SK-MEL-5 (cell line): Measurements from ENCODE around the gene TRIM15. TPM values are rescaled to one million over a fixed set of nuclear protein-coding genes. Genes with fewer than 3 reads are reported as not detected.
"Not testable (repeated sequence)": the region's sequence is repeated elsewhere in the genome, so short reads cannot be mapped to it uniquely, and the experiment has no call there.

Experiments
- DNase-seq: peaks from one replicate; pipeline ENCODE4 v3.0.0-alpha.2; 2016; ENCODE audit warnings: low read depth, low spot score
- in situ Hi-C: cut with HindIII; loops from 2 replicates; pipeline ENCODE4 v1.10.0; 2016; ENCODE audit warnings: low sequenced_read_pairs, high pct_unique_total_duplicates, low pct_unique_long_range_greater_than_20kb
- total RNA-seq: library from RNA; depleted of rRNA; stranded (reverse); fragments of >200 nt; shearing (Covaris generic); gene quantifications from 2 replicates; pipeline ENCODE4 v1.2.3, GENCODE V29; 2014

TRIM15 gene
- total RNA-seq, 1 experiment from 2014 or later, result not detected

DNA sequence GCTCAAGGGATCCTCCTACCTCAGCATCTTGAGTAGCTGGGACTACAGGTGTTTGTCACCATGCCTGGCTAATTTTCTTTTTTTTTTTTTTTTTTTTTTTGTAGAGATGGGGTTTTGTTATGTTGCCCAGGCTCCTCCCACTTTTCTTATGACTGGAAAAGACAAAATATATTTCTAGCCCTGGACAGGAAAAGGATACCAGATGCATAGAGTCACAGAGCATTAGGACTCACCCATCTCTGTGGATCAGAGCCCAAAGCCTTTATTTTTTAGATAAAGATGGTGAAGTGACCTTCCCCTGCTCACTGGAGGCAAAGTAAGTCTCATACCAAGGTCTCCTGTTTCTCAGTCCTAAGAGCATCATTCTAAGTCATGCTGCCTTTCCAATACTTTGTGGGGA is 5.8 kb upstream of the TRIM15 start:
- in situ Hi-C loops, result no loop called here
- DNase-seq, result no peak

GRCh38 chr6:30157999-30158398 is 5.3 kb upstream of the TRIM15 start:
- in situ Hi-C loops, result no loop called here
- no peak for DNase-seq

DNA sequence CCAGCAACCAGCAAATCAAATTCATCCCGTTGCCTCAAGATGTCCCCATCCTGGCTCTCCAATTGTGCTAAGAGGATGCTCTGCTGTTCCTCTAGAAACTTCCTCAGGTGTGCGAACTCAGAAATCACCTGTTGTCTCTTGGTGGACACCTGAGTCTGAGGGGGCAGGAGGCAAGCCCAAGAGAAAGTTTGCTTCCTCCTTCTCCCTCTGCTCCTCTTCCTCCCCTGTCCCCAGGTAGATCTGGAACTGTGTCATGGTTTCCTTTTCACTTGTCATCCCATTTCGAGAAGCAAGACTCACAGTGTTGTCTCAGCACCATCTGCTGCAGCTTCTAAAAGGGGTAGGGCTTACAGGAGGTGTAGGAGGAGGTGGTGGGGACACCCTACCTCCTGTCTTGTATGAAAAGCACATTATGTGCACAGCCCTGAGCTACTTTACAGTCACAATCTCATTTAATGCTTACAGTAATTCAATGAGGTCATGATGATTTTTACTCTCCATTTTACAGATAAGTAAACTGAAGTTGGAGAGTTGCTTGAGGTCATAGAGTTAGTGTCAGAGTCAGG is 4.8 kb upstream of the TRIM15 start:
- in situ Hi-C loops, result no loop called here
- DNase-seq, result no peak

GRCh38 chr6:30160008-30160784 is 3.1 kb upstream of the TRIM15 start:
- in situ Hi-C loops, result no loop called here

GRCh38 chr6:30160785-30161531 is 2.4 kb upstream of the TRIM15 start, which contains the start of gene TRIM10:
Gene TRIM10 (minus strand): TSS chr6:30161211. CDS start chr6:30160858, 353 bp downstream.
- in situ Hi-C loops, result no loop called here
- DNase-seq, result no peak

More at GRCh38 chr6:30160008-30160784, 3.1 kb upstream of the TRIM15 start:
- DNase-seq, result no peak

GRCh38 chr6:30162265-30163089 is 869 bp upstream of the TRIM15 start:
- in situ Hi-C loops, result no loop called here
- DNase-seq, result no peak

- DNase-seq, result no peak
- in situ Hi-C loops, result no loop called here
These were observed 740 bp downstream of the TRIM15 start for GRCh38 chr6:30163918-30164654.

DNA sequence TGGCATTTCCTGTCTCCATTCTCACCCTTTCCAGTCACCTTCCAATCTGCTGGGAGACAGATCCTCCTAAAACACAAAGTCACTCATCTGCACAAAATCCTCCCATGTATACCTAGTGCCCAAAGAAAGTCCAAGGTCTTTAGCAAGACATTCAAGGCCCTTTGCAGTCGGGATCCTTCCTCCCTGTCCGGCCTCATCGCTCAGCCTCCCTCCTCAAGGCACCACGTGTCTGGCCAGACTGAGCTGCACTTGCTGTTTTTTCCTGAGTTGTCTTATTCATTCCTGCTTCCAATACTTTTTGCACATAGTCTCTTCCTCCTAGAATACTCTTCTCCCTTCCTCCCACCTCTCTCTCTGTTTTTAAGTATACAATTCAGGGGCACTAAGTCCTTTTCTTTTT is 1.4 kb downstream of the TRIM15 start:
- DNase-seq, result no peak
- in situ Hi-C loops, result no loop called here

DNA sequence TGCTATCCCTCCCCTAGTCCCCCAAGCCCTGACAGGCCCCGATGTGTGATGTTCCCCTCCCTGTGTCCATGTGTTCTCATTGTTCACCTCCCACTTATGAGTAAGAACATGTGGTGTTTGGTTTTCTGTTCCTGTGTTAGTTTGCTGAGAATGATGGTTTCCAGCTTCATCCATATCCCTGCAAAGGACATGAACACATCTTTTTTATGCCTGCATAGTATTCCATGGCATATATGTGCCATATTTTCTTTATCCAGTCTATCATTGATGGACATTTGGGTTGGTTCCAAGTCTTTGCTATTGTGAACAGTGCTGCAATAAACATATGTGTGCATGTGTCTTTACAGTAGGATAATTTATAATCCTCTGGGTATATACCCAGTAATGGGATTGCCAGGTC is 1.9 kb downstream of the TRIM15 start:
- in situ Hi-C loops, DNase-seq: not testable (repeated sequence)

DNA sequence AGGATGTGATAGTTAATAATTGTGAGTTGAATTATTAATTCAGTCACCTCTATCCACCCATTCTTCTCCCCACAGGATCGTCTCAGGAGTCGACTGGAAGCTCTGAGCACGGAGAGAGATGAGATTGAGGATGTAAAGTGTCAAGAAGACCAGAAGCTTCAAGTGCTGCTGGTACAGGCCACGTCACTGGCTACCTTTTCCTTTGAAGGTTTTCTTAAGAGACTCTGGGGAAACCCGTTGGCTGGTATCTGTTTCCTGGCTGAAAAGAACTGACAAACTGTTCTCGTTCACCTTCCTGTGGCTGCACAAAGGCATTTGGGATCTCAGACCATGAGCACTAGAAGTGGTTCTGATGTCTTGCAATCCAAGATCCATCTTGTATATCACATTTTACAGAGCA is 3.8 kb downstream of the TRIM15 start:
- no peak for DNase-seq
- in situ Hi-C loops, result no loop called here

DNA sequence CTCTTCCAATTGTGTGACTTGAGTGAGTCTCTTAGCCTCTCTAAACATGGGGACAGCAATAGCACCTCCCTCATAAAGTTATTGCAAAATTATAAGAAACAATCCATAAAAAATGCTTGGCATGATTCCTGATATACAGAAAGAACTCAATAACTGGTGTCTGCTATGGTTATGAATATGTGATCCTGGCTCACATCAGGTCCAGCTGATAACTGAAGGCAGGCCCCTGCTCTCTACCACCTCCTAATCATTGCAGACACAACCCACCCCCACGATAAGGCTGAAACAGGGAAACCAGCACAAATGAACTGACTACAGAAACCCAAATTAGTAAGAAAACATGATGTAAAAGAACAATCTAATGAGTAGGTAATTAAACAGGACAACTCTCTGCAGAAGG is 5.4 kb downstream of the TRIM15 start:
- DNase-seq, result no peak
- in situ Hi-C loops, result no loop called here

DNA sequence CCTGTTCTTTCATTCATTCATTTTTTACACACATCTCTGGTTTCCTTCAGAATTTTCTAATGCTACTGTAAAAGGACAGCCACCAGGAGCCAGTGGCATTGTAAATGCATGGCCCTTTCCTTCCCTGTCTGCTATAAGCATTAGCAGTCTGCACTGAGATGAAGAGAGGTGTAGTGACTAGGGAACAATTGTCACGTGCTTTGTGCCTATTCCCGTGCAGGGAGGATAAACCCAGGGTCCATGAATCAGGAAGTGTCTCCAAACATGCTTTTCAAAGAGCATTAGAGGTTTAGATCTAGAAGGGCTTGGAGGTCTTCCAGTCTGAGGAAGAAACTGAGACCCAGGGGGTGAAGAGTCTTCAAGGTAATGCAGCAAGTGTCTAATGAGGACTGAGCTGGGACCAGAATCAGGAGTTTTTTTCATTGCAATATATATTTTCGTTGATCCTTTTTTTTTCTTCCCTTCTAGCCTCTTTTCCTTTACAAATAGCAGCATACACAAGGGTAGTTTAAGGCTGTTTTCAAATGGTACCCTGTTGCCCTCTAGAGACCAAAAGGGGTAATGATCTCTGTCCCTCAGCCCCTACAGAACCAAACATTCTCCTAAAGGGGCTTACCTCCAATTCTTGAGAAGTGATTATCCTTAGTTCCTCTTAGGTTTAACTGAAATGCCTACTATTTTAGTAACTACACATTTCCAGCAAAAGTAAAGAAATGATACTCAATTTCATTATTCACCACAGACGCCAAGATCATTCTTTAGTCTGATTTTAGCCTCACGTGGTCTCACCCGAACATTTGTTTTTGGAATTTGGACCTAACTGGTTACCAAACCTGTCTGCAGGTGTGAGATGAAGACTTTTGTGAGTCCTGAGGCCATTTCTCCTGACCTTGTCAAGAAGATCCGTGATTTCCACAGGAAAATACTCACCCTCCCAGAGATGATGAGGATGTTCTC is 6.6 kb downstream of the TRIM15 start:
- in situ Hi-C loops, result no loop called here
- peak; percentile 70 for DNase-seq

DNA sequence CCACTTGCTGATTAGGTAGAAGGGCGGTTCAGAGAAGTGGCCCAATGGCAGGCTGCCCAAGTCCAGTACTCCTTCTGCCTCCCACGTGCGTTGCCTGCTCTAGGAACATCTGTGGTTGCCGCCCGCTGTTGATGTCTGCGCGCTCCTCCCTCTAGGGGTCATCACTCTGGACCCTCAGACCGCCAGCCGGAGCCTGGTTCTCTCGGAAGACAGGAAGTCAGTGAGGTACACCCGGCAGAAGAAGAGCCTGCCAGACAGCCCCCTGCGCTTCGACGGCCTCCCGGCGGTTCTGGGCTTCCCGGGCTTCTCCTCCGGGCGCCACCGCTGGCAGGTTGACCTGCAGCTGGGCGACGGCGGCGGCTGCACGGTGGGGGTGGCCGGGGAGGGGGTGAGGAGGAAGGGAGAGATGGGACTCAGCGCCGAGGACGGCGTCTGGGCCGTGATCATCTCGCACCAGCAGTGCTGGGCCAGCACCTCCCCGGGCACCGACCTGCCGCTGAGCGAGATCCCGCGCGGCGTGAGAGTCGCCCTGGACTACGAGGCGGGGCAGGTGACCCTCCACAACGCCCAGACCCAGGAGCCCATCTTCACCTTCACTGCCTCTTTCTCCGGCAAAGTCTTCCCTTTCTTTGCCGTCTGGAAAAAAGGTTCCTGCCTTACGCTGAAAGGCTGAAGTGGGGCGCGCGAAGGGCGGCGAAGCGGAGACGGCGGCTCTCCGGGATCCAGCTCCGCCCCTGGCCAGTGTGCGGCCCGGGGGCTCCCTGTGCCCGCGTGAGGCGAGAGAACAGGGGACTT is 8.5 kb downstream of the TRIM15 start:
- in situ Hi-C loops, result no loop called here
- DNase-seq, result no peak

- no peak for DNase-seq
- in situ Hi-C loops, result no loop called here
These were observed 9.3 kb downstream of the TRIM15 start for GRCh38 chr6:30172681-30173080.

DNA sequence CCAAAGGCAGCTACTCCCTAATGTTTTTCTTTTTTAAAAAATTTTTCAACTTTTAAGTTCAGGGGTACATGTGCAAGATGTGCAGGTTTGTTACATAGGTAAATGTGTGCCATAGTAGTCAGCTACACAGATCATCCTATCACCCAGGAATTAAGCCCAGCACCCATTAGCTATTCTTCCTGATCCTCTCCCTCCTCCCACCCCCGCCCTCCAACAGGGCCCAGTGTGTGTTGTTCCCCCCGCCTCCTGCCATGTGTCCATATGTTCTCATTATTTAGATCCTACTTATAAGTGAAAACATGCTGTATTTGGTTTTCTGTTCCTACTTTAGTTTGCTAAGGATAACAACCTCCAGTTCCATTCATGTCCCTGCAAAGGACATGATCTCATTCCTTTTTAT is 12.4 kb downstream of the TRIM15 start:
- no peak for DNase-seq
- in situ Hi-C loops, result no loop called here

DNA sequence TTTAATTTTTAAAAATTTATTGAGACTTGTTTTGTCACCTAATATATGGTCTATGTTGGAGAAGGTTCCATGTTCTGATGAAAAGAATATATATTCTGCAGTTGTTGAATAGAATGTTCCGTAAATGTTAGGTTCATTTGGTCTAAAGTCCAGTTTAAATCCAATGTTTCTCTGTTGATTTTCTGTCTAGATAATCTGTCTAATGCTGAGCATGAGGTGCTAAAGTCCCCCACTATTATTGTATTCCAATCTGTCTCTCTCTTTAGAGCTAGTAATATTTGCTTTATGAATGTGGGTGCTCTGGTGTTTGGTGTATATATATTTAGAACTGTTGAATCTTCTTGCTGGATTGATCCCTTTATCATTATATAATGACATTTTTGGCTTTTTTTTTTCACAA is 15.5 kb downstream of the TRIM15 start:
- in situ Hi-C loops, result no loop called here
- no peak for DNase-seq
